T-cell (primary cell): ENCODE results near the gene ST6GALNAC3. TPM values are rescaled to one million over a fixed set of nuclear protein-coding genes. Genes with fewer than 3 reads are reported as not detected.

Experiments used
- ATAC-seq, 4 experiments: fragments of 200-7000 bp in 3 of 4; fragments of 150-1000 bp in 1 of 4; cut with Tn5 transposase; replicated peaks in 1 of 4; 1 replicate in 3 of 4; 2 replicates in 1 of 4; pipeline ENCODE4 v1.10.0; 2021; ENCODE audit warnings: moderate library complexity in 3 of 4, mild to moderate bottlenecking in 2 of 4, moderate number of reproducible peaks in 1 of 4
- CTCF ChIA-PET, 2 donors: fragments of 300-600 bp; sonication (Branson Sonifier 250); formaldehyde crosslinking; loops; one replicate each; lab custom pipeline; 2022; ENCODE audit warnings: antibody characterized with exemption in 2 of 2; lab: Charles Lee
- POLR2A ChIA-PET, 2 donors: fragments of 300-600 bp; sonication (Branson Sonifier 250); formaldehyde crosslinking; loops; one replicate each; lab custom pipeline; 2022; ENCODE audit warnings: antibody characterized with exemption in 2 of 2; lab: Charles Lee
- DNase-seq, 35 experiments: peaks; one replicate each; pipeline versions ENCODE4 v3.0.0 to v3.0.0-alpha.2; 2013 to 2023
- H3K27ac ChIP-seq: one replicate; pipeline ENCODE4 v1.5.1; 2013; ENCODE audit warnings: low read length
- H3K27me3 ChIP-seq, 2 experiments: replicated peaks in 1 of 2; 1 replicate in 1 of 2; 2 replicates in 1 of 2; pipeline versions ENCODE4 v1.6.1 to v1.7.0; 2013; ENCODE audit warnings: low read length in 1 of 2, mixed read lengths in 1 of 2; ENCODE audit not compliant: control insufficient read depth in 2 of 2, insufficient read depth in 2 of 2; ENCODE audit errors: extremely low read depth in 1 of 2
- H3K36me3 ChIP-seq, 2 donors: 1 replicate in 1 of 2; 2 replicates in 1 of 2; pipeline versions ENCODE4 v1.6.1 to v1.7.0; 2013; ENCODE audit warnings: low read length in 1 of 2; ENCODE audit not compliant: control insufficient read depth in 2 of 2, insufficient read depth in 1 of 2; ENCODE audit errors: extremely low read depth in 1 of 2
- H3K4me1 ChIP-seq, 2 experiments: 1 replicate in 1 of 2; 2 replicates in 1 of 2; pipeline versions ENCODE4 v1.6.1 to v1.7.0; 2013; ENCODE audit warnings: low read length in 2 of 2, mixed read lengths in 1 of 2; ENCODE audit not compliant: insufficient read depth in 2 of 2, control insufficient read depth in 1 of 2; ENCODE audit errors: extremely low read depth in 1 of 2
- H3K4me3 ChIP-seq, 2 donors: 1 replicate in 1 of 2; 2 replicates in 1 of 2; pipeline versions ENCODE4 v1.5.1 to v1.7.0; 2013; ENCODE audit warnings: mild to moderate bottlenecking in 2 of 2, low read length in 1 of 2, moderate library complexity in 1 of 2; ENCODE audit not compliant: control insufficient read depth in 1 of 2; ENCODE audit errors: extremely low read depth in 1 of 2
- H3K9me3 ChIP-seq: 2 replicates; pipeline ENCODE4 v1.7.0; 2013
- H3K27ac Mint-ChIP-seq, 2 donors: one replicate each; pipeline ENCODE4 v1.8.0; 2020 to 2021; ENCODE audit warnings: mild to moderate bottlenecking in 2 of 2, mixed read lengths in 2 of 2
- H3K27me3 Mint-ChIP-seq, 2 donors: one replicate each; pipeline ENCODE4 v1.8.0; 2021 to 2022; ENCODE audit warnings: mixed read lengths in 2 of 2
- H3K36me3 Mint-ChIP-seq: one replicate; pipeline ENCODE4 v1.8.0; 2021; ENCODE audit warnings: mixed read lengths
- H3K4me1 Mint-ChIP-seq, 3 donors: one replicate each; pipeline ENCODE4 v1.8.0; 2020 to 2022; ENCODE audit warnings: mixed read lengths in 3 of 3, mild to moderate bottlenecking in 1 of 3
- H3K4me3 Mint-ChIP-seq, 3 donors: one replicate each; pipeline ENCODE4 v1.8.0; 2020 to 2022; ENCODE audit warnings: mild to moderate bottlenecking in 3 of 3, mixed read lengths in 3 of 3, moderate library complexity in 3 of 3
- H3K9me3 Mint-ChIP-seq, 3 donors: one replicate each; pipeline ENCODE4 v1.8.0; 2020 to 2022; ENCODE audit warnings: mixed read lengths in 3 of 3
- WGBS: methylation state at CpG from one replicate; pipeline ENCODE4 v1.1.5; 2013; ENCODE audit warnings: missing lambda C conversion rate; ENCODE audit not compliant: insufficient coverage; 5-methylcytosine and 5-hydroxymethylcytosine counted together
- total RNA-seq, 35 experiments: library from RNA in 6 of 35; stranded (reverse) in 6 of 35; fragments of 120-200 nt in 1 of 35; gene quantifications; one replicate each; pipeline versions ENCODE4 v1.2.1 to v1.2.4 and lab custom pipeline; 2013 to 2026

The ST6GALNAC3 gene
- total RNA-seq, 5 donors from 2014 or later (not counting 1 experiment from before 2014, with no cell fraction given) = 0.33 to 6.6 (median 1.5) TPM

DNA sequence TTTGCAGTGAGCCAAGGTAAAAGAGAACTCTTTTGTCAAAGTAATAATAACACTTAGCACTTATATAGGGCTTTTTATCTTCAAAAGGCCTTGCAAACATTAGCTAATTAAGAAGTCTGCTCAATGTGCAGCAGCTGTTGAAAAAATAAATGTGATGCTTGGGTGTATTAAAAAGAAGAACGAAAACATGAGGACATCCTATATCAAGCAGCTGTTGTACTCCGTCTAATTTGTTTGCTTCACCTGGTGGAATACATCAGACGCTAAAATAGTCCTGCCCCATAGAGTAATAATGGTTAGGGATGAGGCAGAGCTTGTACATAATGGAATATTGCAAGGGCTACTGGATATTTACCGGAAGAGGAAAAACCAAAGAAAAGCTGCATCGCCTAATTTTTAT lies 299.5 kb downstream of the ST6GALNAC3 start:
- H3K36me3 Mint-ChIP-seq = no peaks in the 10 kb centered on the region

DNA sequence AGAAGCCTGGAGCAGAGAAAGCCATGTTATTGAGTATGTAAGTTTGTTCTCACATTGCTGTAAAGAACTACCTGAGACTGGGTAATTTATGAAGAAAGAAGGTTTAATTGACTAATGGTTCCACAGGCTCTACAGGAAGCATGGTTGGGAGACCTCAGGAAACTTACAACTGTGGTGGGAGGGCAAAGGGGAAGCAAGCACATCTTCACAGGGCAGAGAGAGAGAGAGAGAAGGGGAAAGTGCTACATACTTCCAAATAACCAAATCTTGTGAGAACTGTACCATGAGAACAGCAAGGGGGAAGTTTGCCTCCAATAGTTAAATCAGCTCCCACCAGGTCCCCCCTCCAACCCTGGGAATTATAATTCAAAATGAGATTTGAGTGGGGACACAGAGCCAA lies 302.7 kb downstream of the ST6GALNAC3 start:
- Histone ChIP-seq H3K27ac (no peak overlapping the region), H3K27me3 (no peaks in the 10 kb centered on the region), H3K4me1 (no peaks in the 10 kb centered on the region), H3K9me3 (no peaks in the 10 kb centered on the region), H3K4me3 (no peak overlapping the region), H3K36me3 (no peaks in the 10 kb centered on the region)
- no peaks in the 10 kb centered on the region for H3K9me3 Mint-ChIP-seq
- H3K27ac Mint-ChIP-seq = no peak overlapping the region
- H3K27me3 Mint-ChIP-seq = no peaks in the 10 kb centered on the region
- H3K4me3 Mint-ChIP-seq = no peak overlapping the region
- no peaks in the 10 kb centered on the region for H3K4me1 Mint-ChIP-seq
- POLR2A ChIA-PET = no interaction called here
- no peak for ATAC-seq
- CTCF ChIA-PET = no interaction called here
- no peaks in the 10 kb centered on the region for H3K36me3 Mint-ChIP-seq
- DNase-seq = no peak

More for the DNA sequence above, 299.5 kb downstream of the ST6GALNAC3 start:
- DNase-seq (no peak), ATAC-seq (no peak)
- no peak overlapping the region for H3K4me3 Mint-ChIP-seq
- CTCF ChIA-PET = no interaction called here
- no peak overlapping the region for H3K27ac Mint-ChIP-seq
- H3K4me1 ChIP-seq = no peaks in the 10 kb centered on the region
- WGBS = 100% methylated on average over 3 of the region's 5 CpGs
- no peaks in the 10 kb centered on the region for H3K36me3 ChIP-seq
- no peak overlapping the region for H3K27ac ChIP-seq
- H3K4me3 ChIP-seq = no peak overlapping the region
- POLR2A ChIA-PET = no interaction called here
- no peaks in the 10 kb centered on the region for H3K9me3 ChIP-seq
- no peaks in the 10 kb centered on the region for H3K4me1 Mint-ChIP-seq
- no peaks in the 10 kb centered on the region for H3K27me3 Mint-ChIP-seq
- no peaks in the 10 kb centered on the region for H3K9me3 Mint-ChIP-seq
- H3K27me3 ChIP-seq = no peaks in the 10 kb centered on the region

DNA sequence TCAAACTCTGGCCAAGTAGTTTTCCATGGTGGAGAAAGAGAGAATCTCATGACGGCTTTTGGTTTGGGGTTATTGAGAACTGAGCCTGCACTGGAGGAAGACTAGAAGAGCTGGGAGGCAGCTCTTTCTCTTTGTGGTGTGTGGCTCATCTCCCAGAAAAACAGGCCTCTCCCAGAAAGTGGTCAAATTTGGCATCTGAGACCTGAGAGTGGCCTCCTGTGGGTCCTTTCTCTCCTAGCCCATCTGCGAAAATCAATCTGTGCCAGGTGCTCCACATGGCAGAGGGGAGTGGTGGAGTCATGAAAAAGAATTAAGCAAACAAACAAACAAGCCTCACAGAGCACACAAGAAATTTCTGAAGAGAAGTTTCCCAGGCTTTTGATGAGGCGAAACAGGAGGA lies 305.0 kb downstream of the ST6GALNAC3 start:
- H3K4me3 ChIP-seq = no peak overlapping the region
- H3K36me3 ChIP-seq = no peaks in the 10 kb centered on the region
- H3K4me1 ChIP-seq = no peaks in the 10 kb centered on the region
- DNase-seq (no peak), ATAC-seq (no peak)
- H3K9me3 ChIP-seq = no peaks in the 10 kb centered on the region
- CTCF ChIA-PET = no interaction called here
- Mint-ChIP-seq H3K4me1 (no peaks in the 10 kb centered on the region), H3K27ac (no peak overlapping the region), H3K36me3 (no peaks in the 10 kb centered on the region), H3K4me3 (no peak overlapping the region), H3K9me3 (no peaks in the 10 kb centered on the region), H3K27me3 (no peaks in the 10 kb centered on the region)
- H3K27me3 ChIP-seq = no peaks in the 10 kb centered on the region
- POLR2A ChIA-PET = no interaction called here
- 100% methylated on average over 2 of the region's 3 CpGs for WGBS
- H3K27ac ChIP-seq = no peak overlapping the region

GRCh38 chr1:76381450-76382097 lies 307.0 kb downstream of the ST6GALNAC3 start:
- ATAC-seq (no peak), DNase-seq (no peak)
- Histone ChIP-seq H3K27me3 (no peaks in the 10 kb centered on the region), H3K36me3 (no peaks in the 10 kb centered on the region), H3K4me3 (no peak overlapping the region), H3K4me1 (no peaks in the 10 kb centered on the region), H3K27ac (no peak overlapping the region), H3K9me3 (no peaks in the 10 kb centered on the region)
- no peaks in the 10 kb centered on the region for H3K27me3 Mint-ChIP-seq
- H3K4me3 Mint-ChIP-seq = no peak overlapping the region
- ChIA-PET CTCF (no interaction called here), POLR2A (interaction anchor here in 1 of 2 donors (0.6 kb wide), 1 partner anchor 53 kb away, joined by 3 read pairs; no protein-coding TSS in a partner anchor)
- no peaks in the 10 kb centered on the region for H3K36me3 Mint-ChIP-seq
- H3K4me1 Mint-ChIP-seq = no peaks in the 10 kb centered on the region
- no peaks in the 10 kb centered on the region for H3K9me3 Mint-ChIP-seq
- WGBS = no CpG with 5 or more reads among the region's 1 CpG
- H3K27ac Mint-ChIP-seq = no peak overlapping the region

- H3K4me3 ChIP-seq = no peak overlapping the region
- H3K36me3 ChIP-seq = no peaks in the 10 kb centered on the region
- Mint-ChIP-seq H3K36me3 (no peaks in the 10 kb centered on the region), H3K4me3 (no peak overlapping the region), H3K4me1 (peaks cover 0 to 10% (median 3%) of the 10 kb centered on the region in 3 donors), H3K9me3 (no peaks in the 10 kb centered on the region), H3K27me3 (no peaks in the 10 kb centered on the region), H3K27ac (no peak overlapping the region)
- H3K9me3 ChIP-seq = no peaks in the 10 kb centered on the region
- no peak overlapping the region for H3K27ac ChIP-seq
- no peaks in the 10 kb centered on the region for H3K27me3 ChIP-seq
- no peak for ATAC-seq
- POLR2A ChIA-PET = interaction anchor here in 1 of 2 donors (0.5 kb wide), 1 partner anchor 53 kb away, joined by 16 read pairs; no protein-coding TSS in a partner anchor
- CTCF ChIA-PET = no interaction called here
- no CpG with 5 or more reads among the region's 2 CpGs for WGBS
- no peak for DNase-seq
- H3K4me1 ChIP-seq = no peaks in the 10 kb centered on the region
Measured at GRCh38 chr1:76388261-76388660, 313.7 kb downstream of the ST6GALNAC3 start.

DNA sequence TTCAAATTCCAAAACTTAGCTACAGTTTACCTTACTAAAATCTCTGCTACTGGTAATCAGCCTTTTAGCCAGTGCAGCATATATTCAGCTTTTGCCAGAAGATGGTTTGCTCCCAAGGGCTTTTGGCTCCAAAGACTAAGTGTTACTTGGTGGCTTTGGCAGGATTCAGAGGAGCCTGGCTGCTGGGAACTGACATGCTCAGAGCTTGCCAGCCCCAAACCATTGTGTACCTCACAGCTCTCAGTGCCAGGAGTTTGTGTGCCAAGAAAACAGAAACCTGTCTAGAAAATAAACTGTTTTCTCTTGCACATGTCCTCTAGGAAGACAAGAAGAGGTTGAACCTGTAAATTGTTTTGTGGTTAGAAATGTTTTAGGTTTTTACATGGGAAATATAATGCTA lies 315.9 kb downstream of the ST6GALNAC3 start:
- ChIA-PET POLR2A (no interaction called here), CTCF (no interaction called here)
- Histone ChIP-seq H3K27me3 (no peaks in the 10 kb centered on the region), H3K4me1 (no peaks in the 10 kb centered on the region), H3K9me3 (no peaks in the 10 kb centered on the region), H3K4me3 (no peak overlapping the region), H3K36me3 (no peaks in the 10 kb centered on the region), H3K27ac (no peak overlapping the region)
- DNase-seq = no peak
- Mint-ChIP-seq H3K36me3 (no peaks in the 10 kb centered on the region), H3K4me3 (no peak overlapping the region), H3K27ac (no peak overlapping the region), H3K4me1 (peaks cover 0 to 10% (median 3%) of the 10 kb centered on the region in 3 donors), H3K27me3 (no peaks in the 10 kb centered on the region), H3K9me3 (peaks cover 0 to 3% (median 0%) of the 10 kb centered on the region in 3 donors)
- no peak for ATAC-seq

DNA sequence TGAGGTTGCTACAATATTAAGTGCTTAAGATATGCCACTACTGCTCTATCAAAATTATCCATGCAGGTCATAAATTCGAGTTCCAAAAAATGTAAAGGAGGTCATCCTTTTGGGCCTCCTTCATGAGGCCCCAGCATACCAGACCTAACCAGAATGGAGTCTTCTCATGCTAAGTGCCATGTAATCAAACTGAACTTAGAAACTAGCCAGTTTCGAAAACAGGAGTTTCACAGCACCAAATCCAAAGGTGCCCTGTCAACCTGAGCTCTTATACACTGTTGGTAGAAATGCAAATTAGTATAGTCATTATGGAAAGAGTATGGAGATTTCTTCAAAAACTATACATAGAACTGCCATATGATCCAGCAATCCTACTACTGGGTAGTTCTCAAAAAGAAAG lies 320.5 kb downstream of the ST6GALNAC3 start:
- ChIA-PET CTCF (no interaction called here), POLR2A (no interaction called here)
- Mint-ChIP-seq H3K9me3 (peaks cover 0 to 3% (median 0%) of the 10 kb centered on the region in 3 donors), H3K27ac (no peak overlapping the region), H3K27me3 (no peaks in the 10 kb centered on the region), H3K4me1 (no peaks in the 10 kb centered on the region), H3K4me3 (no peak overlapping the region), H3K36me3 (no peaks in the 10 kb centered on the region)
- no peaks in the 10 kb centered on the region for H3K4me1 ChIP-seq
- DNase-seq = no peak
- no CpG with 5 or more reads among the region's 2 CpGs for WGBS
- no peaks in the 10 kb centered on the region for H3K9me3 ChIP-seq
- H3K4me3 ChIP-seq = no peak overlapping the region
- H3K27ac ChIP-seq = no peak overlapping the region
- no peak for ATAC-seq
- H3K27me3 ChIP-seq = no peaks in the 10 kb centered on the region
- H3K36me3 ChIP-seq = no peaks in the 10 kb centered on the region
